Liver (tissue), 9 donors: Measurements from ENCODE around the gene BCL2L1. TPM values are rescaled to one million over a fixed set of nuclear protein-coding genes. Genes with fewer than 3 reads are reported as not detected.
"Not testable (repeated sequence)": the region's sequence is repeated elsewhere in the genome, so short reads cannot be mapped to it uniquely, and the experiment has no call there.

ENCODE experiments used
- DNase-seq: peaks from one replicate; pipeline ENCODE4 v3.0.0-alpha.2; 2017; ENCODE audit warnings: low spot score
- H3K27ac ChIP-seq, 2 donors: one replicate each; pipeline ENCODE4 v1.7.0; 2013; ENCODE audit warnings: inconsistent platforms in 2 of 2, low read length in 2 of 2, control low read depth in 1 of 2, low read depth in 1 of 2, mild to moderate bottlenecking in 1 of 2
- H3K27me3 ChIP-seq, 4 donors: one replicate each; pipeline versions ENCODE4 v1.6.1 to v1.7.0; 2013; ENCODE audit warnings: low read length in 3 of 4, inconsistent platforms in 1 of 4, mild to moderate bottlenecking in 1 of 4, moderate library complexity in 1 of 4; ENCODE audit not compliant: control insufficient read depth in 4 of 4, insufficient read depth in 4 of 4
- H3K36me3 ChIP-seq, 4 donors: one replicate each; pipeline versions ENCODE4 v1.6.1 to v1.7.0; 2013; ENCODE audit warnings: low read length in 3 of 4, mild to moderate bottlenecking in 3 of 4, low read depth in 1 of 4, moderate library complexity in 1 of 4; ENCODE audit not compliant: control insufficient read depth in 4 of 4, insufficient read depth in 3 of 4
- H3K4me1 ChIP-seq, 4 donors: one replicate each; pipeline versions ENCODE4 v1.6.1 to v1.7.0; 2013; ENCODE audit warnings: low read length in 3 of 4, mild to moderate bottlenecking in 3 of 4, moderate library complexity in 1 of 4; ENCODE audit not compliant: control insufficient read depth in 4 of 4, insufficient read depth in 4 of 4
- H3K4me3 ChIP-seq, 3 donors: one replicate each; pipeline versions ENCODE4 v1.6.1 to v1.7.0; 2013; ENCODE audit warnings: low read length in 3 of 3, control low read depth in 1 of 3, low read depth in 1 of 3, mild to moderate bottlenecking in 1 of 3
- H3K9ac ChIP-seq, 2 donors: one replicate each; pipeline ENCODE4 v1.7.0; 2013; ENCODE audit warnings: low read length in 2 of 2, mild to moderate bottlenecking in 2 of 2, moderate library complexity in 2 of 2, control low read depth in 1 of 2, low read depth in 1 of 2
- H3K9me3 ChIP-seq, 4 donors: one replicate each; pipeline versions ENCODE4 v1.6.1 to v1.7.0; 2013; ENCODE audit warnings: low read length in 3 of 4; ENCODE audit not compliant: control insufficient read depth in 4 of 4
- ATF3 ChIP-seq: IDR thresholded peaks from 2 replicates; pipeline ENCODE4 v1.6.1; 2016; ENCODE audit warnings: antibody characterized with exemption
- CTCF ChIP-seq: fragments of 150-350 bp; IDR thresholded peaks from 2 replicates; pipeline ENCODE4 v1.5.1; 2017; ENCODE audit warnings: improper control_type of control experiment, low read depth, low read length; ENCODE audit not compliant: missing input control
- EGR1 ChIP-seq, 2 donors: IDR thresholded peaks; 2 replicates each; pipeline ENCODE4 v1.6.1; 2016 to 2018; ENCODE audit warnings: antibody characterized with exemption in 2 of 2, low read depth in 2 of 2
- FOXA2 ChIP-seq: IDR thresholded peaks from 2 replicates; pipeline ENCODE4 v1.6.1; 2016; ENCODE audit warnings: antibody characterized with exemption
- GABPA ChIP-seq, 2 donors: IDR thresholded peaks in 1 of 2; conservative IDR thresholded peaks in 1 of 2; 2 replicates each; pipeline ENCODE4 v1.6.1; 2016; ENCODE audit warnings: antibody characterized with exemption in 2 of 2, mild to moderate bottlenecking in 1 of 2, moderate library complexity in 1 of 2
- HNF4G ChIP-seq: IDR thresholded peaks from 2 replicates; pipeline ENCODE4 v1.6.1; 2016; ENCODE audit warnings: antibody characterized with exemption
- MAX ChIP-seq: IDR thresholded peaks from 2 replicates; pipeline ENCODE4 v1.6.1; 2016; ENCODE audit warnings: antibody characterized with exemption
- NR2F2 ChIP-seq: IDR thresholded peaks from 2 replicates; pipeline ENCODE4 v1.6.1; 2016; ENCODE audit warnings: antibody characterized with exemption
- RXRA ChIP-seq, 2 donors: IDR thresholded peaks; 2 replicates each; pipeline ENCODE4 v1.6.1; 2017 to 2018; ENCODE audit warnings: antibody characterized with exemption in 2 of 2, mild to moderate bottlenecking in 1 of 2
- YY1 ChIP-seq: IDR thresholded peaks from 2 replicates; pipeline ENCODE4 v1.6.1; 2016; ENCODE audit warnings: antibody characterized with exemption, mild to moderate bottlenecking
- ZBTB33 ChIP-seq: IDR thresholded peaks from 2 replicates; pipeline ENCODE4 v1.6.1; 2016; ENCODE audit warnings: antibody characterized with exemption
- WGBS: extraction: QIAGEN DNeasy Blood & Tissue Kit; methylation state at CpG from one replicate; pipeline ENCODE4 v1.1.7; 2013; 5-methylcytosine and 5-hydroxymethylcytosine counted together
- polyA plus RNA-seq, 2 donors: library from polyadenylated mRNA; stranded (reverse) in 1 of 2; unstranded in 1 of 2; fragments of 200-250 nt in 1 of 2; fragments of >200 nt in 1 of 2; fragmentation: Nextera tagmentation in 1 of 2; extraction: Ambion mirVana in 1 of 2; gene quantifications; one replicate each; pipeline versions ENCODE4 v1.2.1 to v1.2.3, GENCODE V29; 2013 to 2015
- total RNA-seq, 2 donors: library from RNA; depleted of rRNA; stranded (reverse); fragments of >200 nt; gene quantifications; one replicate each; pipeline ENCODE4 v1.2.3, GENCODE V29; 2014
- donor health status: healthy.
- donor health status: healthy.
- donor health status: healthy.
- donor health status: healthy.
- donor health status: healthy.

The BCL2L1 gene
- total and polyA plus RNA-seq, 4 donors, result 29.7 to 124 (median 46.0) TPM

- 96% methylated on average over 40 of the region's 40 CpGs for WGBS
- DNase-seq, result no peak
- peaks cover 0 to 3% (median 0%) of the 10 kb centered on the region in 4 donors for H3K4me1 ChIP-seq
- no peak overlapping the region for H3K9ac ChIP-seq
- H3K9me3 ChIP-seq, result no peaks in the 10 kb centered on the region
- TF ChIP-seq EGR1 (IDR thresholded peaks at IDR 0.05; ENCODE audit: low read depth in 2 of 2), result no peak
- no peak for TF ChIP-seq ATF3
- no peak for TF ChIP-seq YY1
- TF ChIP-seq MAX, result no peak
- no peak for TF ChIP-seq HNF4G
- no peak for TF ChIP-seq RXRA (IDR thresholded peaks at IDR 0.05)
- no peak for TF ChIP-seq FOXA2
- no peak for TF ChIP-seq NR2F2
- no peak for TF ChIP-seq ZBTB33
- no peak overlapping the region for H3K4me3 ChIP-seq
- H3K27ac ChIP-seq, result no peak overlapping the region
- H3K36me3 ChIP-seq, result no peaks in the 10 kb centered on the region
- peaks cover 0 to 2% (median 0%) of the 10 kb centered on the region in 4 donors for H3K27me3 ChIP-seq
Observed at GRCh38 chr20:31632548-31633338, 89.9 kb downstream of the BCL2L1 start.

- H3K9ac ChIP-seq, result no peak overlapping the region
- H3K4me3 ChIP-seq, result no peak overlapping the region
- H3K27me3 ChIP-seq, result no peaks in the 10 kb centered on the region
- H3K27ac ChIP-seq, result no peak overlapping the region
- whole genome bisulfite sequencing, result 59% methylated on average over 2 of the region's 2 CpGs
- TF ChIP-seq ATF3 (no peak), GABPA (IDR thresholded peaks at IDR 0.05 in 1 of 2, conservative IDR thresholded peaks at IDR 0.05 in 1 of 2) (no peak), FOXA2 (no peak), NR2F2 (no peak), ZBTB33 (no peak), CTCF (no peak), YY1 (no peak)
- no peaks in the 10 kb centered on the region for H3K36me3 ChIP-seq
- peaks cover 0 to 3% (median 0%) of the 10 kb centered on the region in 4 donors for H3K4me1 ChIP-seq
- DNase-seq, result no peak
- H3K9me3 ChIP-seq, result no peaks in the 10 kb centered on the region
Observed at GRCh38 chr20:31630187-31630790, 92.4 kb downstream of the BCL2L1 start.

GRCh38 chr20:31628057-31628456, 94.6 kb downstream of the BCL2L1 start:
- WGBS, result 76% methylated on average over 2 of the region's 2 CpGs
- H3K27ac ChIP-seq, DNase-seq, H3K4me1 ChIP-seq, H3K36me3 ChIP-seq, H3K9me3 ChIP-seq, H3K9ac ChIP-seq, H3K27me3 ChIP-seq, H3K4me3 ChIP-seq: not testable (repeated sequence)

- not testable (repeated sequence) for H3K4me3 ChIP-seq, H3K36me3 ChIP-seq, H3K4me1 ChIP-seq, H3K27ac ChIP-seq, H3K9me3 ChIP-seq, H3K27me3 ChIP-seq, H3K9ac ChIP-seq, DNase-seq
- 94% methylated on average over 8 of the region's 8 CpGs for WGBS
Observed at GRCh38 chr20:31626534-31626933, 96.1 kb downstream of the BCL2L1 start.
